IPS-18c (cell line): Measurements from ENCODE around the gene C2CD2.

Experiments used
- H3K4me3 ChIP-seq: 2 replicates; pipeline ENCODE4 v1.7.0; 2013; ENCODE audit warnings: low read depth, mild to moderate bottlenecking, low read length, moderate library complexity; ENCODE audit not compliant: insufficient read depth
- H3K9me3 ChIP-seq: one replicate; pipeline ENCODE4 v1.6.1; 2013; ENCODE audit warnings: mild to moderate bottlenecking, low read length, moderate library complexity; ENCODE audit not compliant: control insufficient read depth, insufficient read depth

C2CD2 gene

DNA sequence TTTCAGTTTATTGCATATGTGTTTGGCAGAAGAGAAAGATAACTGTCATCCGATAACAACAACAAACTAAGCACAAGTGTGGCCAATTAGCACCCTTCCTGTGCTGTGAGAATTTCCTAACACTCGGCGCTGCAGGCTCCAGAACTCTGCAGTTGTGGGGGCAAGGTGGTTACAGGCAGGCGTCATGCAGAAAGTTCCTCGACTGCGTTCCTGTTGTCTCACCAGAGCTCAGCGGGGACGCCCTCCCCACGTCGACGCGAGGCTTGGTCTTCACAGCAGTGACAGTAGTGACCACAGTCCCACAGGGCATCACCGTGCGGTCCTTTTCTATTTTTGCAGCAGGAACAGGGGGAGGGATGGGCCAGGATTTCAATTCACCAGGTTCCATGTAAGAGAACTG, 47.0 kb downstream of the C2CD2 start:
- Histone ChIP-seq H3K9me3 (no peaks in the 10 kb centered on the region), H3K4me3 (no peak overlapping the region)

DNA sequence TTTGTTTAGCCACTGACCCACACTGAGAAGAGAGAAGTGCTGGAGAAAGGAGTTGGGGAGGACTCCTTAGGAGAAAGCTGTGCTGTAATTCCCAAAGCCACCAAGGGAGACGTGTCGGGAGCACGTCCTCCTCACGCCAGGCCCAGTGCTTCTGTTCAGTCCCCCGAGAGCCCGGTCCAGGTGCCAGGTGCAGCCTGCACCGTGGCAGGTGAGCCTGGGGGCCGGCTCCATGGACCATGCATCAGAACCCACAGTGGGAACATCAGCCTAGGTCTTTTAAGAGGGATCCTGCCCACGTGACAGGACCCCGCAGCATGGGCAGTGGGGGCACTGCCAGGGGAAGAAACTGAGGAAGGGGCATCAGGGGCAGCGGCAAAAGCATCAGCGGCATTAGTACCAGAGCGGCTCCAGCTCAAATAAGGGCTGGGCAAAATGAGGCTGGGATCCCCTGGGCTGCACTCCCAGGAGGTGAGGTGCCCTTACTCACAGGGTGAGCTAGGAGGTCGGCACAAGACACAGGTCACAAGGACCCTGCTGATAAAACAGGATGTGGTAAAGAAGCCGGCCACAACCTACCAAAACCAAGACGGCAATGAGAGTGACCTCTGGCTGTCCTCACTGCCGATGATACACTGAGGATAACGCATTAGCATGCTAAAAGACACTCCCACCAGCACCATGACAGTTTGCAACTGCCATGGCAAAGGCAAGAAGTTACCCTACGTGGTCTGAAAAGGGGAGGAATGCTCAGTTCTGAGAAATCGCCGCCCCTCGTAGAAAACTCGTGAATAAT, 50.1 kb downstream of the C2CD2 start:
- Histone ChIP-seq H3K9me3 (no peaks in the 10 kb centered on the region), H3K4me3 (no peak overlapping the region)

DNA sequence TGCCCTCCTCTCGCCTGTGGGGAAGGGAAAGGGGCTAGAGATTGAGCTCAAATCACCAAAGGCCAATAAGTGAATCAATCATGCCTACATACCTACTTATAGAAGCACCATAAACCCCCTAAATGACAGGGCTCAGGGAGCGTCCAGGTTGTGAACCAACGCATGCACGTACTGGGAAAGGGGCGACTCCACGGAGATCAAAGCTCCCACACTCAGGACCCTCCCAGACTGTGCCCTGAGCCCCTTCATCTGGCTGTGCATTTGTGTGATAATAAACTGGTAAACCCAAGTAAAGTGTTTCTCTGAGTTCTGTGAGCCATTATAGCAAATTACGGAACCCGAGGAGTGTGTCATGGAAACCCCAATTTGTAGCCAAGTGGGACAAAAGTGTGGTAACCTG, 50.9 kb downstream of the C2CD2 start:
- Histone ChIP-seq H3K4me3 (no peak overlapping the region), H3K9me3 (no peaks in the 10 kb centered on the region)

DNA sequence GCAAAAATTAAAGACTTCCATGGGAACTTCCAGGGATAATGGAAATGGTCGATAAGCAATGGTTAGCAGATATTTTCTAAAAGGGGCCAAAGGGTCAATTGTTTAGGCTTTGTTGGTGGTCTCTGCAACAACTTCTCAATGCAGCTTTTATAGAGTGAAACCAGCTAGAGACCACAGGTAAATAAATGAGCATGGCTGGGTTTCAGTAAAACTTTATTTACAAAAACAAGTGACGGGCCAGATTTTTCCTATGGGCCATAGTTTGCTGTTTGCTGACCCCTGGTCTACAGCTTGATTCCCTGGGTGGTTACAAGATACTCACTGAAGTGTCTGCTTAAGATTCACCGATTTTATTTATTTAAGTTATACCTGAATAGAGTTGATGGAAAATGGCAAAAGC, 52.0 kb downstream of the C2CD2 start:
- H3K4me3 ChIP-seq = no peak overlapping the region
- no peaks in the 10 kb centered on the region for H3K9me3 ChIP-seq

DNA sequence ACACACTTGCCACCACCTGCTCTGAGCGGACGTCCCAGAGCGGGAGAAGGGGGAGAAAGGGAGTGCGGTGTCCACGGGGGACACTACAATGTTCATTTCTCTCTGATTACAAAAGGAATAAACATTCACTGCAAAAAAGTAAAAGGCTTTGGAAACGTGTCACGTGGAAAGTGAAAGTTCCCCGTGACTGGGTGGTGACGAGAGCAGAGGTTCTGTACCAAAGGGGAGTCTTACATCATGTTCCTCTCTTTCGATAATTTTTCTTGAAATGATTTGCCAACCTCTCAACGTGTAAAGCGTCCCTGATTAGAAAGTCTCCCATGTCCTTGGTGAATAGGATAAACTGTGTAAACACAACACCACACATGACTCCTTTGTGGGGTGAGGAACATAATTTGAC, 52.7 kb downstream of the C2CD2 start:
- H3K9me3 ChIP-seq = no peaks in the 10 kb centered on the region

DNA sequence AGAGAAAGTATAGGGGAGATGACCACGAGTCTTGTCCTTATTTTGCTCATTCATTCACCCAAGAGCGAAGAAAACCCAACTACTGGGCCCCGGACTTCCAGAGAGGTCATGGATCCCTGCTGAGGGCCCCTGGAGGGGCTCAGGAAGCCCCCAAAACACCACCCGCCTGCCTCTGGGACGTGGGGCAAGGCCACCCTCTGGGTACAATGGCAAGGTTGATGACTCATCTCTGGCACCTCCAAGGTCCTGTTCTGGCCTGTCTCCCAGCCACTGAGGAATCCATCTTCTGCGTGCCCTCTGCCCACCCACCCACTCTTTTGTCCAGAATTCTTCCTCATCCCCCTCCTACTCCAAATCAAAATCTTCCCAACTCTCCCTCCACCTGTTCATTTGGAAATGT, 53.4 kb downstream of the C2CD2 start:
- Histone ChIP-seq H3K4me3 (no peak overlapping the region), H3K9me3 (no peaks in the 10 kb centered on the region)

More for the DNA sequence above, 52.7 kb downstream of the C2CD2 start:
- H3K4me3 ChIP-seq = no peak overlapping the region

DNA sequence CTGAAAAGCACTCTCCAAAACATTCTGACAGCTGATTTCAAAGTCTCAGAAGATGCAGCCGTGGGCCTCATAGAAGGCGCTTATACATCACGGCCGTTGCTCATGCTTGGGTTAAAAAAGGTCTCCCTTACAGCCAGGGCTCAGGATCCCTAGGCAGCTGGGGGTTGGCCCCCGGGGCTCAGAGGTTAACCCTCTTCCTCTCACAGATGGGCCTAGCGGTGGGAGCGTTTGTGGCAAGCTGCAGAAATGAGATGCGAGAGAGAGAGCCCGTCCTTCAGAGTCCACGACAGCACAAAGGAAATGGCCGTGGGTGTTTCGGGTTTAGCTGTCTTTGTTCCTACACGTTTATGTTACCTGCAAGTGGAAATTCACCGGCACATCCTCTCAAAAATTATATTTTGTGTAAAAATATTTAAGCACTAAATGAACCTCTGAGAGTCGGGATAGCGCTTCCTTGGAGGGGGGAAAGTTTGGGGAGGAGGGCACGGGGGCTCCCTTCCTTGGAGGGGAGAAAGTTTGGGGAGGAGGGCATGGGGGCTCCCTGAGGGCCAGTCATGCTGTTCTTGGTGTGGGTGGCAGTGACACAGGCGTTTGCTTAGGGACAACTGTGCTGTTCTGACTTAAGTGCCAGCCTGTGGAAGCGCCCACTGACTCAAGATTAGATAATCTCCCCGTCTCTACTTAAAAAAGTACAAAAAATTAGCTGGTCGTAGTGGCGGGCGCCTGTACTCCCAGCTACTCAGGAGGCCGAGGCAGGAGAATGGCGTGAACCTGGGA, 54.2 kb downstream of the C2CD2 start:
- Histone ChIP-seq H3K9me3 (no peaks in the 10 kb centered on the region), H3K4me3 (no peak overlapping the region)

DNA sequence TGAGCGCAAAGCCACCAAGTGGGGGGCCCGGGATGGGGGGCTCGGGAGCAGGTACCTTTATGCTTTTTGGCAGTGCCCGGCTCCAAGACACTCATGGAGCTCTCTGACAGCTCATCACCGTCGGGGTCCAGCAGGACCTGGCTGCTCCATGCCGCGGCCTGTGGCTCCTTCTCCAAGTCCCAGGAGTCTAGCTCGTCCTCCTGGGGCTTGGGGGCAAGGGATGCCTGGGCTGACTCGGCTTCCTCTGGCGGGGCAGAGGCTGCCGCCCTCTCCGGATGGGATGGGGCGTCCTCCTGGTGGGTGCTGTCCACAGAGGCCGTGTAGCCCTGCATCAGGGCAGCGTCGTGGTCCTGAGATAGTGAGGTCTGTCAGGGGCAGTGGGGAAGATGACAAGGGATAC, 54.8 kb downstream of the C2CD2 start:
- H3K9me3 ChIP-seq = no peaks in the 10 kb centered on the region
- no peak overlapping the region for H3K4me3 ChIP-seq

DNA sequence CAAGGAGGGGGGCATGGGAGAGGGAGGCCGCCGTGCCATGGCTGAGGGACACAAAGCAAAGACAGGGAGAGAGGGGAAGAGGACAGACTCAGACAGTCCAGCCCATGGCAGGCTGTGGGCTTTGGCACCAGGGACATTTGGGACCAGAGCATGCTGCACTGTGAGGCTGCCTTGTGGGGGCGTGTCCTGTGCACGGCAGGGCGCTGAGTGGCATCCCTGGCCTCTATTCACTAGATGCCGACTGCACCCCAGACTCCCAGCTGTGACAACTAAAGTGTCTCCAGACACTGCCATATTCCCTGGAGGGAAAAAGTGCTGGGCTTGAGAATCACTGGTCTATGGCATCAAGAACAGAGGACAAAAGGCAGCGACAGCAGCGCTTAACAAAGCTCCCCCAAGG, 56.1 kb downstream of the C2CD2 start:
- Histone ChIP-seq H3K4me3 (no peak overlapping the region), H3K9me3 (no peaks in the 10 kb centered on the region)

DNA sequence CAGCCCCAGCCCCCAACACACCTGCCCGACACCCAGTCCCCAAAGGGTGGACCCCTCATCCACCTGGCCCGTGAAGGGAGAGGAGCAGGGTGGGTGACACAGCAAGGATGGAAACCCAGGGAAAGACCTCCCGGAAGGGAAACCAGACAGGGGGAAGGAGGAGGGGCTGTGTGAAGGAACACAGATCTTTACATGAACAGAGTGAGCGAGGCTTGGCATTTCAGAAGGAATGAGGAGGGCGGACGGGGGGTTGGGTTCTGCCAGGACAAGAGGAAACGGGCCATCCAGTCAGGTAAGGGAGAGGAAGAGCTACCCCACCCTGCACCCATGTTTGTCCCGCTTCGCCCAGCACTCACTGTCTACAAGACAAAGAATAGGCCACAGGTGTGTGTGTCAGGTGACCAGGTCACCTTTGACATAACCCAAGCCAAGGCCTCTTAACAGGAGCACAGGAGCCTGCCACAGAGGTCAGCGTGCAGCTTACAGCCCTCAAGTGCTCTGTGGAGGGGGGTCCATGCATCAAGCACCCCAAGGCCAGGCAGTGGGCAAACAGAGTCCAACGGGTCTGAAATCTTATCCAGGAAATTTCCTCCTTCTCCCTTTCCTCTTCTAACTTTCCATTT, 56.7 kb downstream of the C2CD2 start:
- H3K4me3 ChIP-seq = no peak overlapping the region
- H3K9me3 ChIP-seq = no peaks in the 10 kb centered on the region

DNA sequence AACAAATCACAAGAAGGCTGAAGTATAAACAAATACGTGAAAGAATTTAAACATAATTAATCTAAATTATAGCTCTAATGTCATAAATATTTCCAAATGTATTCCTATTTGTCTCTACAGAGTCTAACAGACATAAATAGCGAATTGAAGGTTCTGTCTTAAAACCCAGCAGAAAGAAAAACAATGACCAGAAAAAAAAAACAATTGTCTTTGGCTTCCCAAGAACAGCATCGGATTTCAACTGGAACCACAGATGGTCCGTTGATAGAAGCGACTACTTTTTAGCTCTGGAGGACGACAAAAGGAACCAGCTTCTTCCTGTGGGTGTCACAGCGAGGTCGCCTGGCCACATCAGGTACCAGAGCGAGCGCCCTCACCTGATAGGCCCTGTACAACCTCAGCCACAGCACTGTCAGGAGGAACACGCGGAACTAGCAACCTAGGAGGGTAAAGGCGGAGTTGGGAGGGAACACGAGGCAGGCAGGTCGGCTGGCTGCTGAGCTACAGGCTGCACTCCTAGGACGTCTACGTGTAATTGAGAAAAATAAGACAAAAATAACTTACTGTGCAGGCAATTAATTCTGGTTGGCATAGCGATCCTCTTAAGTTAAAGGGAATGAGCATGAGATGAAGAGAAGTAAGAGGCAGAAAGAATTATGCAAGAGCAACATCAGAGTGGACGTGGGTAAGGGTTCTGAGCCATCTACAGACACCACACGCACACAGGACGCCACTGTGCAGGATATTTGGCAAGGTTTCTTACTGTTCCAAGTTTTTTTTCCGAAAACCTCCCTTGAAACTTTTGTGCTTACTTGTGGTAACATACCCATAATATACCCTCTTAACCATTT, 58.0 kb downstream of the C2CD2 start:
- Histone ChIP-seq H3K9me3 (no peaks in the 10 kb centered on the region), H3K4me3 (no peak overlapping the region)

DNA sequence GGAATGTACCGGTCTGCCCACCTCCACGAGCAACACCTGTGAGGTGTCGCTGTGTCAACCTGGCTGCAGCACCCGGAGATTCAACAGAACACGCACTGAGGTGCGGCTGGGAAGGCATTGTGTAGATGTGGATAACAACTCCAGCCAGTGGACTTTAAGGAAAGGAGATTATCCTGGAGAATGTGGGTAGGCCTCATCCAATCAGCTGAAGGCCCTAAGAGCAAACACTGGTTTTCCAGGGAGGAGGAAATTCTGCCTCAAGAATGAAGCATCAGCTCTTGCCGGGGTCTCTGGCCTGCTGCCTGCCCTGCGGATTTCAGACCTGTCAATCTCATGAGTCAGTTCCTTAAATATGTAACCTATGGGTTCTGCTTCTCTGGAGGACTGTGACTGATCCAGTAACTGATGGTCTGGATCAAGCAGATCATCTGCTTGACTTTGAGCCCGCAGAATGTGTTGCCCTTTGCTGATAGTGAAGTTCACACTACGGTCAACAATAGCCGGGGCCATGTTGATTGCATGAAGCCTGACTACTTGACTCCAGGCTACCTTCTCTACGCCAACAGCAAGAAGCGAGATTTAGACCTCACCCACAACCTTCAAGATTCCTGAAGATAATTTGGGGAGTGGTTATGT, 58.8 kb downstream of the C2CD2 start:
- no peaks in the 10 kb centered on the region for H3K9me3 ChIP-seq
- H3K4me3 ChIP-seq = no peak overlapping the region; the same call in 1 of the 2 replicates

DNA sequence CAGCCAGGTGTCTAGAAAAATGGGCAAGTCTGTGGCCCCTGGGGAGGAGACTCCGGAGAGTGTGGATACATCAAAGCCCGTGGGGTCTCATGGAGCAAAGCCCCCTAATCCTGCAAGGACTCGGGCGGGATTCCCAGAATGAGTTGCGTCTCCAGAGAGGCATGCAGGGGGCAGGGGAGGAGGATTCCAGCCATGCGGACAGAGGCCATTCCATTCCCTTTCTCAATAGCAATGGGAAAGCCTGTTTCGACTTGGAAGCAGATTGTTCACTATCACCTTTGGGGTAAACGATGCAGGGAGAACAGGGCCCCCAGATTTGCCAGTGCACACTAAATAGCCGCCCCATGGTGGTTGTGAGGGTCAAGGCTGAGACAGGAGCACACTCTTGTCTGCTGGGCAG, 59.3 kb downstream of the C2CD2 start:
- Histone ChIP-seq H3K9me3 (no peaks in the 10 kb centered on the region), H3K4me3 (no peak overlapping the region)

DNA sequence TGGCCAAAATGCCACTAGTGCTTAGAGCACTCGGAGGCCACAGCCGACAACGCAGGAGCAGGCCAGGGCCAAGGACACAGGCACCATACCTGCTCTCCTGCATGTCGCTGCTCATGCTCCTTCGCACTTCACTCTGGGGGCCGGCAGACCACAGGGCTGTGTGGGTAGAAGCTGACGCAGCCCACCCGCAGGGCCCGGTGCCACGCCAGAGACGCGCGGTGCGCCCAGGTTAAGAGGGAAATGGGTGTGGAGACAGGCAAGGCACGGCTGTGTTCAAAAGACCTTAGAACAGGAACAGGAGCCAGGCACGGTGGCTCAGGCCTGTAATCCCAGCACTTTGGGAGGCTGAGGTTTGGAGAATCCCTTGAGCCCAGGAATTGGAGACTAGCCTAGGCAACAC, 61.1 kb downstream of the C2CD2 start:
- H3K4me3 ChIP-seq = no peak overlapping the region
- H3K9me3 ChIP-seq = no peaks in the 10 kb centered on the region

DNA sequence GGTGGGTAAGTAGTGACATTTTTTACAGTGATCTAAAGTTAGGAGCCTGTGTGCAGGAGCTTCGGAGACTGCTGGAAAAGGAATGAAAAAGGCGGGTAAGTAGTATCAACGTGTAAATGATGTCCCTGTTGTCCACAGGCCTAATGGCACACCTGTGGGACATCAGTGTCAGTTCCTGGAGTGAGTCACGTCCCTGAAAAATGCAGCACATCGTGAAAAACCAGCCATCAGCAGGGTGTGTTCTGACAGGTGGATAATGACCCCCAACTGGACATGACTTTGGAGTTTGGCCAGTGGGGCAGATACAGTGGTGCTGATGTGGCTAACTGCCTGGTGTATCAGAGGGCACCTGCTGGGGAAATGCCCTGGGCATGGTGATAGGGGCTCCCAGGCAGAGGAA, 62.7 kb downstream of the C2CD2 start:
- Histone ChIP-seq H3K4me3 (no peak overlapping the region), H3K9me3 (no peaks in the 10 kb centered on the region)

DNA sequence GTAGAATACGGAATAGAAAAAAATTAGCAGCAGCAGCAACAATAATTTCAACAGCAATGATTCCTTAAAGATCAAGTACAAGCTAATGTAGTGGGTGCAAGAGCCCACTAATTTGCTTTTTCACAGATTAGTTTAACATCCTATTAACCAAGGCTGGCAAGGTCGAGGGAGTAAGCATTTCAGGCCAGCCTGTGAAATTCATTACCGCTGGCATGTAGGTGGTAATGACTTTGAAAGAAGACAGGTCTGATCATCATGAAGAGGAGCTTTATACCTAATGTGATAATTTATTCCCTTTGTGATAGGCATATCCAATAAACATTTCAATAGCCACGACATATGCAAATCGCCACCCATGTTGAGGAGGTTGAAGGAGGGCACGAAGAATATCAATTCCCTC, 63.5 kb downstream of the C2CD2 start:
- H3K4me3 ChIP-seq = no peak overlapping the region
- no peaks in the 10 kb centered on the region for H3K9me3 ChIP-seq
